H4 (cell line): ENCODE results near the gene VIL1. TPM values are rescaled to one million over a fixed set of nuclear protein-coding genes. Genes with fewer than 3 reads are reported as not detected.

ENCODE experiments used
- DNase-seq: peaks from one replicate; pipeline ENCODE4 v3.0.0-alpha.2; 2015; ENCODE audit warnings: low spot score
- total RNA-seq: library from RNA; depleted of rRNA; stranded (reverse); fragments of >200 nt; shearing (Covaris generic); gene quantifications from 2 replicates; pipeline ENCODE4 v1.2.3, GENCODE V29; 2014

The VIL1 gene
- total RNA-seq, 1 experiment from 2014 or later: not detected

DNA sequence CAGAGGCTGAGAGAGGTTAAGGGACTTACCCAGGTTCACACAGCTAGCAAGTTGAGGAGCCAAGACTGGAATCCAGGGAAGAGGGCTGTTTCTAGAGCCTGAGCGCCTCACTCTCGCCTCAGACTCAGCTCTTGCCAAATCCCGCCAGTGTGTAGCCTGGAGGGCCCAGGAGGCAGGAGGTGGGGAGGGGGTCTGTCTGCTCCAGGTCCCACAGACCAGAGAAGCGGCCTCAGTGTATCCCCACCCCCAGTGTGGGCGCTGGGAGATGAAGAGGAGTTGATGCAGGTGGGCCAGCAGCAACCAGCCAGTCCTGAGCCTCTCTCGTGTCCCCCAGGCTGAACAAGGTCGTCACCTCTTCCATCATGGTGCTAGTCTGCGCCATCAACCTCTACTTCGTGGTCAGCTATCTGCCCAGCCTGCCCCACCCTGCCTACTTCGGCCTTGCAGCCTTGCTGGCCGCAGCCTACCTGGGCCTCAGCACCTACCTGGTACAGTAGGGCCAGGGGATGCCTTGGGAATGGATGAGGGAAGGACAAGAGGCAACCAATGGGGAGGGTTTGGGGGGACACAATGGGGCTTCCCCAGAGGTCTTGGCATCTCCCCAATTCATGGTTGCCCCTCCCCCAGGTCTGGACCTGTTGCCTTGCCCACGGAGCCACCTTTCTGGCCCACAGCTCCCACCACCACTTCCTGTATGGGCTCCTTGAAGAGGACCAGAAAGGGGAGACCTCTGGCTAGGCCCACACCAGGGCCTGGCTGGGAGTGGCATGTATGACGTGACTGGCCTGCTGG, 24.4 kb upstream of the VIL1 start:
- no peak for DNase-seq

- no peak for DNase-seq
These were observed 23.9 kb upstream of the VIL1 start for GRCh38 chr2:218395090-218395444.

GRCh38 chr2:218395456-218395825, 23.5 kb upstream of the VIL1 start:
- DNase-seq: no peak

DNA sequence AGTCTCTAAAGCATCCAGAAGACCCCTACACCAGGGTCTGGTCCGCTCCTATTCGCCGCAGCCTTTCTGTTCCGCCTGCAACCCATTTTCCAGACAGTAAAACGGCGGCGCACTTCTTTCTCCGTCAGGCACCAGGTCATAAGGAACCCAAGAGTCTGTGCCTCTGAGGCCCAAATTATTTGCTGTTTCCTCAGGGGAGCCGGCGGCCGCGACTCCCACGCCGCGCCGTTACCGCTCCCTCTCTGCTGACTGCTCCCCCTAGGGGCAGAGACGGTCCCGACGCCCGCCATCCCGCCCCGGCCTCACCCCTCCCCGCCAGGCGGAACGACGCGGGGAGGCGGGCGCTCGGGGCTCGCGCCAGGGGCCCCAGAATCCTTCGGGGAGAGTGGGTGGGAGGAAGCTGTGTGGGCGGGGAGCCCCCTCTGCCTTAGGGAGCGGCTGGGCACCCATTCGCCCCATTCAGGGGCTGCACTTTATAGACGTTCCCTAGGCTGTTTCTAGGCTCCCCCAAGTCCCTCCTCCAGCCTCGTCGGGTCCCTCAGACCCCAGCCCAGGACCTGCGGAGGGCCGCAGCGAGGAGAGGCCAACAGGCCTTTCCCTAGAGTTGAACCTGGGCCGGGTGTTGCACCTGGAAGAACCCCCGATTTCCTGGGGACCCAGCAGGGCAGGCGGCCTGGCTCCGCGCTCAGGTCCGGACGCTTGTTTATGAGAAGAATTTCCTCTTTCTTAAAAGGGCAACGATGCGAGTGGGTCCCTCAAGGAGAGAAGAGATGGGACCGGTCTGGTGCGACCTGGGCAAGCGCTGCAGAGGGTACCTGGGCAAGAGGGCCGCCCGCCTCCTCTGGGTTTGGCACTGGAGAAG, 22.9 kb upstream of the VIL1 start:
- peak; percentile 88 for DNase-seq

GRCh38 chr2:218396688-218397462, 22.0 kb upstream of the VIL1 start:
- peak; percentile 83 for DNase-seq

DNA sequence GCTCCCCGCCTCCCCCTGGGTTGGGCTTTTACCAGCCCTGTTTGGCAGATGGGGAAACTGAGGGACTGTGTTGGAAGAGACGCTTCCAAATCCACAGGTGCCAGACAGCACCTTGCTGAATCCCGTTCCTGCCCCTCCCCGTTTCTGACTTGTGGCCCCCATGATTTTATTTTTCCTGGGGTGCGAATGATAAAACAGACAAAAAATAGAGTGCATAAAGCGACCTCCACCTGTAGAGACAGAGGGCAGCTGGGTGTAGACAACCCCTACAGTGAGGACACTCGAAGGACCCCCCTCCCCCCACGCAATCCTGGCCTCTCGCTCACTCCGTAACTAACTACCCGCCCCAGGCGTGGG, 21.5 kb upstream of the VIL1 start:
- DNase-seq: no peak

DNA sequence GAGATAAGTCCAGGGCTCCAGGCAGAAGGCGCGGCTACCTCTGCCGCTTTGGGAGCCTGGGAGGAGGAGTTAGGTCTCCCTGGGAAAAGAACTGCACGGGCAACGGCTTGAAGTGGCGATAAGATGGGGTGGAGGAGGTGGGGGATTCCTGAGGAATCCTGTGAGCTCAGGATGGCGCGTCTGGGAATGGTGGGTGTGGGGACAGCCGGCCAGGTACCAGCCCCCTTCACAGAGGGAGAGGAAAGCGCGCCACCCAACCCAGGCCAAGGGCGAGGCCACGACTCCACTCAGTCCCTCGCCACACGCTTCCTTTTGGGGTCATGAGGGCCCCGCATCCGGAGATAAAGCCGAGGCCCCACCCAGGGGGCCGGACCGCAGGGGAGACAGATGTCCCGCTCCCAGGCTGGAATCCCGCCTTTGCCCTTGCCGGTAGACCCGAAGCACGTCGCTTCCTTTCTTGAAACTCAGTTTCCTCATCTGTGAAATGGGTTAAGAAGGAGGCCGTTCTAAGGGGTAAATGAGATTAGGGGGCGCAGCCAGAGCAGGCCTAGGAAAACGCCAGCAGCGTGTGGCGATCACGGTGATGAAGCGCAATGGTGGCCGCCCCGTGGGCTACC, 21.0 kb upstream of the VIL1 start:
- DNase-seq: peak; percentile 31

- DNase-seq: no peak
These were observed 20.2 kb upstream of the VIL1 start for GRCh38 chr2:218398437-218399390.

- DNase-seq: peak; percentile 89
These were observed 19.3 kb upstream of the VIL1 start, which contains the start of gene CTDSP1 for GRCh38 chr2:218399391-218400166. Gene CTDSP1, plus strand, starts transcription at chr2:218399868. Its CDS starts 223 bp downstream, at chr2:218400091.

GRCh38 chr2:218400167-218400929, 18.6 kb upstream of the VIL1 start:
- DNase-seq: peak; percentile 3

- peak; percentile 14 for DNase-seq
These were observed 17.7 kb upstream of the VIL1 start for GRCh38 chr2:218400930-218401881.

GRCh38 chr2:218401890-218402289, 17.0 kb upstream of the VIL1 start:
- no peak for DNase-seq

DNA sequence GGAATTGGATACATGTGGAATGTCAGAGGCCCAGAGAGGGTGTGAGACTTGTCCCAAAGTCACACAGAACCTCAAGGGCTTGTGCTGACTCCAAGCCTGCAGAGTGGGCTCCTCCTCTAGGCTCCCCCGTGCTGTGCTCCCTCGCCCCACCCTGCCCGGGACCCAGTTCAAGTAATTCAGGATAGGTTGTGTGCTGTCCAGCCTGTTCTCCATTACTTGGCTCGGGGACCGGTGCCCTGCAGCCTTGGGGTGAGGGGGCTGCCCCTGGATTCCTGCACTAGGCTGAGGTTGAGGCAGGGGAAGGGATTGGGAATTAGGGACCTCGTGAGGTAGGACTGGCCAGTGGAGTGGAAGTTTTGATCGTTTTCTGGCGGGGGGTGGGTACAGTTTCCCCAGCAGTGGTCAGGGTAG, 16.4 kb upstream of the VIL1 start:
- DNase-seq: no peak

DNA sequence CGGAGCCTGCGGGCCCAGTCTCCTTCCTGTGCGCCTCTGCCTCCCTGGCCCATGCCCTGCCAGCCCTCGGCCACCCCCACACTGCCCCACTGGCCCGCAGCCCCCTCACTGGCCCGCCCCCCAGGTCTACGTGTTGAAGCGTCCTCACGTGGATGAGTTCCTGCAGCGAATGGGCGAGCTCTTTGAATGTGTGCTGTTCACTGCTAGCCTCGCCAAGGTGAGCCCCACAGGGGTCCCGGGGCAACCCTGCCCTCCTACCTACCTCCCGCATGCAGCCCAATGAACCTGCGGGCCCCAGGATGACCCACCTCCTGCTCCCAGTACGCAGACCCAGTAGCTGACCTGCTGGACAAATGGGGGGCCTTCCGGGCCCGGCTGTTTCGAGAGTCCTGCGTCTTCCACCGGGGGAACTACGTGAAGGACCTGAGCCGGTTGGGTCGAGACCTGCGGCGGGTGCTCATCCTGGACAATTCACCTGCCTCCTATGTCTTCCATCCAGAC, 16.0 kb upstream of the VIL1 start:
- DNase-seq: no peak

DNA sequence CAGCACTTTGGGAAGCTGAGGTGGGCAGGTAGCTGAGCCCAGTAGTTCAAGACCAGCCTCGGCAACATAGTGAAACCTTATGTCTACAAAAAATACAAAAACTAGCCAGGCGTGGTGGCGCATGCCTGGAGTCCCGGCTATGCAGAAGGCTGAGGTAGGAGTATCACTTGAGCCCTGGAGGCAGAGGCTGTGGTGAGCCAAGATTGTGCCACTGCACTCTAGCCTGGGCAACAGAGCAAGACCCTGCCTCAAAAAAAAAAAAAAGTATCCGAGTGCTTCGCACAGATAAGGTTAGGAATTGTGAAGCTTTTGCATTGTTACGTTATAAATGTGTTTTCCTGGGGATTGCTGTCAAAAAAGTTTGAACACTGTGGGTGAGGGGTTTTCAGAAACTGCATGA, 15.1 kb upstream of the VIL1 start:
- no peak for DNase-seq

DNA sequence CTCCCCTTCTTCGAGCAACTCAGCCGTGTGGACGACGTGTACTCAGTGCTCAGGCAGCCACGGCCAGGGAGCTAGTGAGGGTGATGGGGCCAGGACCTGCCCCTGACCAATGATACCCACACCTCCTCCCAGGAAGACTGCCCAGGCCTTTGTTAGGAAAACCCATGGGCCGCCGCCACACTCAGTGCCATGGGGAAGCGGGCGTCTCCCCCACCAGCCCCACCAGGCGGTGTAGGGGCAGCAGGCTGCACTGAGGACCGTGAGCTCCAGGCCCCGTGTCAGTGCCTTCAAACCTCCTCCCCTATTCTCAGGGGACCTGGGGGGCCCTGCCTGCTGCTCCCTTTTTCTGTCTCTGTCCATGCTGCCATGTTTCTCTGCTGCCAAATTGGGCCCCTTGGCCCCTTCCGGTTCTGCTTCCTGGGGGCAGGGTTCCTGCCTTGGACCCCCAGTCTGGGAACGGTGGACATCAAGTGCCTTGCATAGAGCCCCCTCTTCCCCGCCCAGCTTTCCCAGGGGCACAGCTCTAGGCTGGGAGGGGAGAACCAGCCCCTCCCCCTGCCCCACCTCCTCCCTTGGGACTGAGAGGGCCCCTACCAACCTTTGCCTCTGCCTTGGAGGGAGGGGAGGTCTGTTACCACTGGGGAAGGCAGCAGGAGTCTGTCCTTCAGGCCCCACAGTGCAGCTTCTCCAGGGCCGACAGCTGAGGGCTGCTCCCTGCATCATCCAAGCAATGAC, 14.4 kb upstream of the VIL1 start:
- peak; percentile 3 for DNase-seq
